ENCODE results near the gene TXNDC17.
"Not testable (repeated sequence)": the region's sequence is repeated elsewhere in the genome, so short reads cannot be mapped to it uniquely, and the experiment has no call there.

The TXNDC17 gene

DNA sequence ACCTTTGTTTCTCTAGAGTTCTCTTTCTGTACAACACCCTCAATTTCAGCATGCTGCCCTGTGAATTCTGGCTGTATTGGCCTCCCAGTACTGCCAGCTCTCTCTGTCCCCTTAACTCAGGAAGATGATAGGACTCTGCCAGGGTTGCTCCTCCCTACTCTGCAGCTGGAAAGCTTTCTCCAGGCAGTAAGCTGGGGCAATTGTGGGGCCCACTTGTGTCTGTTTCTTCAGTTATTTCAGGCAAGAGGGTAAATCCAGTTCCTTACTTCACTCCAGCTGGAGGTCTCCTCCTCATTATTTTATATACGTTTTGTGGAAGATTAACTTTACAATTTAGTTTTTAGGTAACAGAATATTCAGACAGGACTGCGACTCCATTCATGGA, 20.6 kb downstream of the TXNDC17 start:
- no peak for DNase-seq

DNA sequence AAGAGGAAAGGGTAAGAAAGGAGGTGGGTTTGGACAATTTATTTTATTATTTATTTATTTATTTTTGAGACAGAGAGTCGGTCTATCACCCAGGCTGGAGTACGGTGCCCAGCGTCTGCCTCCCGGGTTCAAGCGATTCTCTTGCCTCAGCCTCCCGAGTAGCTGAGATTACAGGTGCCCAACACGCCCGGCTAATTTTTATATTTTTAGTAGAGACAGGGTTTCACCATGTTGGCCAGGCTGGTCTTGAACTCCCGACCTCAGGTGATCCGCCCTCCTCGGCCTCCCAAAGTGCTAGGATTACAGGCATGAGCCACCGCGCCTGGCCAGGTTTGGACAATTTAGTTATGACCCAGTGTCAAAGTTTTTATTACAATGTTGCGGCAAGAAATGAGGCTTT, 22.3 kb downstream of the TXNDC17 start:
- DNase-seq, result not testable (repeated sequence)

DNA sequence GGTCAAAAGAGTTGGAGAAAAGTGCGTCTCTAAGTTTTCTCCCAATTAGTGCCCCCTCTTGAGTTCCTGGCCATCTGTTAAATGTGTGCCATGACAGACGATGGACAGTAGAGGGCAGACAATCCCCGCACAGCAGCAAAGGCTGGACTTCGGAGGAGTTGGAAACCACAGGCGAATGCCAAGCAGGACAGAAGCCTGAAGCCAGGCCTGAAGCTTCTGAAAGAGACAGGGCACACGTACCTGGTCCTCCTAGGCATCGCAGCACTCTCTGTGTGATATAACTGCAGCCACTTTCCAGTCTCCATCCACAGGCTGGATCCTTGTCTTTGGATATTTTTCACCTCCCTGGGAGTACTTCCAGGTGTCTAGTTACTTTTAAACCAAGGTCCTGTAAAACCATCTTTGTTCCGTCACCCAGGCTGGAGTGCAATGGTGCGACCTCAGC, 25.2 kb downstream of the TXNDC17 start:
- peak; percentile 26 to 73 (median 29) for DNase-seq

DNA sequence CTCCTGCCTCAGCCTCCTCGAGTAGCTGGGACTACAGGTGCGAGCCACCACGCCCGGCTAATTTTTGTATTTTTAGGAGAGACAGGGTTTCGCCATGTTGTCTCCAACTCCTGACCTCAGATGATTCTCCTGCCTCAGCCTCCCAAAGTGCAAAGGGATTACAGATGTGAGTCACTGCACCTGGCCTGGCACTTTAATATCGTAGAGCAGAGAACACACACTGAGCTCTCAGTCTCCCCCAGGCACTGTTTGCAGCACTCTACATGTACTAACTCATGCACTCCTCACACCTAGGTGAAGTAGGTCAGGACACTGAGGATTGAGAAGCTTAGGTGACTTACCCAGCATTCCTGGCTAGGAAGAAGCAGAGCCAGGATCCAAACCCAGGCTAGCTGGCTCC, 25.7 kb downstream of the TXNDC17 start:
- DNase-seq, result no peak

DNA sequence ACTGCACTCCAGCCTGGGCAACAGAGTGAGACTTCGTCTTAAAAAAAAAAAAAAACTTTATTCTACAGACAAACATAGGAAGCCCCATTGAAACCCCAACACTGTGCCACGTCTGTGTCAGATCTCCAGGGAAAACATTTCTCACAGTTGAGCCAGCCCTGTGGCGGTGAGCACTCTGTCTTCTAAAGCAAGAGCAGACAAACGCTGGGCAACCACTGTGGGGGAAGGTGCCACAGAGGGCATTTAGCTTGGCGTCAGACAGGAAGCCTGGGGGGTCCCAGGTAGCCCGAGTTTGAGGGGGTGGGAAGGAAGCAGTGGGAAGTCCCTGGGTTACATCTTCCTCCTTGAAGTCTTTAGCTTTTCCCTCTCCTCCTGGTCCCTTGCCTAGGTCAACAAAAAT, 26.7 kb downstream of the TXNDC17 start:
- DNase-seq, result no peak

DNA sequence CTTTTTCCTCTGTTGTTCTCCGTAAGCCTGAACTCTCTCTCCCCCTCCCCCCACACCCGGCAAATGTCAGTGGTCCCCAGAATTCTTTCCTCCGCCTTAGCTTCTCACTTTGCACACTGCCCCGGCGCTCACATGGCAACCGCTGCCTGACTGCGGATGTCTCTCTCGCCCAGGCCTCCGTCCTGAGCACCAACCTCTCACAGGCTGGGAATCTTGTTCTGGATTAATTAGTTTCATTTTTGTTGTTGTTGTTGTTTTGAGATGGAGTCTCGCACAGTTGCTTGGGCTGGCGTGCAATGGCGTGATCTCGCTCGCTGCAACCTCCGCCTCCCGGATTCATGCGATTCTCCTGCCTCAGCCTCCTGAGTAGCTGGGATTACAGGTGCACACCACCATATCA, 27.4 kb downstream of the TXNDC17 start:
- DNase-seq, result no peak

DNA sequence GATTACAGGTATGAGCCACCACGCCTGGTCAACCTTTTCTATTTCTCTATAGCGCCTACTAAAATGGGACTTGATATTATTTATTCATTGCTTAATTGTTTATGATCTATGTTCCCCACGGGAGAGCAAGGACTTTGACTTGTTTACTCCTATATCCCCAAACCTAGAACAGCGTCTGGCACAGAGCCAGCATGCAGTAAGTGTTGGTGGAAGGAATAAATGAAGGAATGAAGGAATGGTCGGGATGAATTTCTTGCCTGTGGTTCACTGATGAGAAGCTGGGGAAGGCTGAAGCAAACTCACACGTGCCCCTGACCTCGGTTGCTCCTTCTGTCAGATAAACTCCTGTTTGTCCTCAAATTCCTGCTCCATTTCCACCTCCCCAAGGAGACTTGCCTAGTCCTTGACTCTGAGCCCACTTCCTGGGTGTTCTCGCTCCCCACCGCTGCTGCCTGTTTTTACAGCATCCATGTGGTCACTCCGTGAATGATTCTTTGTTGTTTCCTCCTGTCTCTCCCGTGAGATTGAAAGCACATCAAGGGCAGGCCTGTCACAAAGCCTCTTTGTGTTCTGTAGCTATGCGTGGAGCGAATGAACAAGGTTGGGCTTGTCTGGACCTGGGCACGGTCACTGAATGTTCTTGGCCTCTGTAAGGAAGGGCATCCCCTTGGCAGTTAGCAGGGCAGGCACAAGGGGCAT, 28.0 kb downstream of the TXNDC17 start:
- DNase-seq, result no peak

DNA sequence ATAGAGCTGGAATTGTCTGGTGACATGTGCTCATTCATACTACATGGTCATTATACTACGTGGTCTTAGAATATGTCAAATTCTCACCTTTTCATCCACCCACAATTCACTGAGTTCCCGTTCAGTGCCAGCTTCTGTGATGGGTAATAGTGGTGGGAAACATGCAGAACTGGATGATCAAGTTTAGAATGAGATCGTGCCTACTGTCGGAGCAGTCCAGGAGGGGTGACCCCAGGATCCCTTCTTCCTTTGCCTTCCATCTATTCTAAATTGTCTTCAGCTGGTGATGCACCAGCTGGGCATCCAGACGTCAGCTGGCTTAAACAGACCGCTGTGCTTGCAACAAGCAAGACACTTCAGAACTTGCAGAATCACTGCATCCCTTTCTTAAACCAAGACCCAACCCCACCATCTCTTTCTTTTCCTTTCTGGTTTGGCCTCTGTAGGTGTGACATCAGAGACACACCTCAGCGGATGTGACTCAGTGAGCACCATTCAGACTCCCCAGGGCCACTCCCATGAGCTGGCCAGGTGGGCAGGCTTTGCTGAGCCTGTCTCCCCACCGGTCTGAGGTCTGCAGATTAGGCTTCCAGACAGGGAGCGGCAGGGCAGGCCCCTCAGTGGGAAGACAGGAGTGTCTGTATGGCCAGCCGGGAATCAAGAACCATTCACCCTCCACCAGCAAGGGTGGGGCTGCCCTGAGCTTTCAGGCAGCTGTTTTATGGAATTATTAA, 28.8 kb downstream of the TXNDC17 start:
- DNase-seq, result no peak

DNA sequence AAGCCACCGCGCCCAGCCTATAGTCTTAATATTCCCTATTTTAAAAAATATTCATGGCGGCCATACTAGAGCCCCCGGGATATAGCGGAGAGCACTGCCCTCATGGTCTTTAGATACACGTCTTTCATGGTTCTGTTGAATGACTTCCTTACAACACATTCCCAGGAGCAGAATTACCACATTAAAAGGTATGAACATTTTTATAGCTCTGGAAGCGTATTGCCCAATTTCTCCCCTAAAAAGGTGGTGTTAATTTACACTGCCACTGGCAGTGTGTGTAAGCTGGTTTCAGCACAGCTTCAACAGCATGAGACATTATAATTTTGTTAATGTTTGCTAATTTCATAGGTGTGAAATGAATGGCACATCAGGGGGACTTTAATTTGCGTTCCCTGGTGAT, 29.7 kb downstream of the TXNDC17 start:
- DNase-seq, result no peak

DNA sequence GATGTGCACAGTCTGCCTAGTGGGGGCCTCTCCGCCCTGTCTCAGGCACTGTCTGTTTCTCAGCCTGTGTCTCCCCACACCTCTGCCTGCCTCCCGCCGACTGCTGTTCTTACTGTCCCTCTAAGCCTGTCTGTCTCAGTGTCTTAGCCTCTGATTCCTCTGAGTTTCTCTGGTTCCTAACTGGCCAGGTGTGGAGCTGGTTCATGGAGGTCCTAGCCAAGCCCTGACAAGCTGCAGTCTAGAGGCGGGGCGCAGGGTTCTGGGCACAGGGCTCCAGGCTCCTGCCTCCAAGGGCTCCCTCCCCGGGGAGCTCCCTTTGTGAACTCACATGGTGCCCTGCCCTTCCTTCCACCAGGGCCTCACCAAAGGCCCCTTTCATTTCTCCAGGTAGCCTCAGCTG, 30.1 kb downstream of the TXNDC17 start:
- no peak for DNase-seq

DNA sequence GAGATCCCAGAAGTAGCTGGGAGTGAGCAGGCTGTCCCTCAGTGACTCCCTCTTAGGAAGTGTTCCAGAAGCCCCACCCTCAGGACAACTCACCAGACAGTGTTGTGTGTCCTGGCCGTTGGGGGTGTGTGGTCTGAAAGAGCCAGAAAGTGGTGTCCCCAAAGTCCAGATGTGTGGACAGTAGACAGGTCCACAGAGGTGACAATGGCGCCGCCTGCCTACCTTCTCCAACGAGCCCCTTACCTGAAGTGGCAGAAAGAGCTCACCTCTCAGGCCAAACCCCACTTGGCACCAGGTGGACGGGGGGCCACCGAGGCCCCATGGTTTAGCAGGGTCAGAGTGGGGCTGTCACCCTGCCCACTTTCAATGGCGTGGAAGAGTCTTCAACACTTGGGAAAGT, 30.6 kb downstream of the TXNDC17 start:
- no peak for DNase-seq

DNA sequence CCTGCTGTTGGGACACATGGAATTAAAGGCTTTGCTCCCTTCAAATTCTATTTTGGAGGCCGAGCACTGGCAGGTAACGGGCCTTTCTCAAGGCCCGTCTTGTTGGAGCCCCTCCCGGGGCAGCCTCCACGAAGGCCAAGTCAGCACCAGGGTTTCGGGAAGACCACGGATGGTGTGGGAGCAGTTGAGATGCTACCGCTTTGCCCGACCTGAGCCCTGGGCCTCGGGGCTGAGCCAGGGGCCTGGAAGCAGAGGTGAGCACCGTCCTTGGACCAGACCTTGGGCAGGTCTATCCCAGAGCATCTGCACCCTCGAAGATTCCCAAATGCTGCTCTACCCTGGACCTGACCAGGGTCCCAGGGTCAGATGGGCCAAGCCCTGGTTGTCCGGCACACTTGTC, 33.7 kb downstream of the TXNDC17 start:
- DNase-seq, result no peak

DNA sequence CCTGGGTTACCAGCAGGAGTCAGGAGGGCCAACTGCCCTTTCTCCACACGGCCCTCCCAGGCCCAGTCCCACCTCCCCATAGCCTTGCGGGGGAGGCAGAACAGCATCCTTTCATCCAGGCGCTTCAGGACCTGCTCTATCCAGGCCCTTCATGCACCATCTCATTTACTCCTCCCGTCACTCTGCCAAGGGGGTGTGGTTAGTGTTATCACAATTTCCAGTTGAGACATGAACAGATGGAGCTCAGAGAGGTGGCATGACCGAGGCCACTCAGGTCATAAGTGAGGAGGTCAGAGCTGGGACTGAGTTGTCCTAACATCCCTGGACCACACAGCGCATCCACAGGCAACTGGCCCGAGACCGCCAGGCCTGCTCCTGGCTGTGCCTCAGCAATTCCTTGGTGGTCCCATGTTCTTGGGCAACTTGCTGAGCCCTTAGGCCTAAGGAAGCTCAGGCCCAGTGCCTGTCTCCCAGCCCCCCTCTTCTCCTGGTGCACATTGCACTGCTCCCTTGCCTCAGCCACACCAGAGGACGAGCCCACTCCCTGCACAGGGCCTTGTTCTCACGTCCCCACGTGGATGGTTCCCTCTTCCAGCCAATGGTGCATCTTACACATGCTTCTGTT, 34.5 kb downstream of the TXNDC17 start:
- DNase-seq, result no peak

DNA sequence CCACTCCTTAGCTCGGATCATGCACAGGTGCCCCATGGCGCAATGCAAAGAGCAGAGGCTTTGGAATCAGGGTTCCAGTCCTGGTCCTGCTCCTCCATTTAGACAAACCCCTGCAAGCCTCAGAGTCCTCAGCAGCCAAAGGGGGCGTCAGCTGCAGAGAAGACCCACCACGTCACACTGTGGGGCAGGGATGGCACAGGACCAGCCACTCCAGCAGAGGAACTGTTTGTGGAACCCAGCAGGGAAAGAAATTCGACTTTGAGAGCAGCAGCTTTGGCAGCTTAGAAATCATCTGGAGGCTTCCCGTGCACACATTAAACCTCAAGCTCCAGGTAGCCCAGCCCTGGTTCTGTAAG, 35.9 kb downstream of the TXNDC17 start:
- no peak for DNase-seq

DNA sequence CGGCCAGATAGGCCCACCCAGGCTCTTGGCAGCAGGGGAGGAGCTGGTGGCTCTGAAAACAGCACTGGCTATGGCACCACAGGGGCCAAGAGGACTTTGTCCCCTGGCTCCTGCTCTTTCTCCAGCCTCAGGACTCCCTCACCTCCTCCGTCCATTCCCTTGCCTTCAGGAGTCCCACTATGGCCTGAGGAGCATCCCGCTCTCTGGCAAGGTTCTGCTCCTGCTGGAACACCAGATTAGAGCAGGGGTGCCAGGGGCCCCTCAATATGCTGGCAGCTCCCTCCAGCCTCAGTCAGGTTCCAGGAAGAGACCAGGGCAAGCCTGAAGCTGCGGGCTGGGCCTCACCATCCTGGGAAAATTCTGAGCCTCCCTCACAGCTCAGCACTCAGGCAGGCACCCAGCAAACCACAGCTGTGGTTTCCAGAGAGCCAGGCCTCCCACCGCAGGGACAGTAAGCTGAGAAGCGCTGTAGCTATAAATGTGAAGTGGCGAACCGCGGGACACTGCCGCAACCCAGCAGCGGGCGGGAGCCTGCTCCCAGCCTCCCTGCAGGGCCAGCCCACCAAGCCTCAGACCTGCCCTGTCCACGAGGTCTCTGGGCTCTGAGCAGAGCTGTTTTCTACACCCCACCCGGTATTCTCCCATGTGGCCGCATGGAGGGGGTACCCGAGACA, 36.4 kb downstream of the TXNDC17 start:
- DNase-seq, result peak in 1 of 3 experiments; percentile 2

DNA sequence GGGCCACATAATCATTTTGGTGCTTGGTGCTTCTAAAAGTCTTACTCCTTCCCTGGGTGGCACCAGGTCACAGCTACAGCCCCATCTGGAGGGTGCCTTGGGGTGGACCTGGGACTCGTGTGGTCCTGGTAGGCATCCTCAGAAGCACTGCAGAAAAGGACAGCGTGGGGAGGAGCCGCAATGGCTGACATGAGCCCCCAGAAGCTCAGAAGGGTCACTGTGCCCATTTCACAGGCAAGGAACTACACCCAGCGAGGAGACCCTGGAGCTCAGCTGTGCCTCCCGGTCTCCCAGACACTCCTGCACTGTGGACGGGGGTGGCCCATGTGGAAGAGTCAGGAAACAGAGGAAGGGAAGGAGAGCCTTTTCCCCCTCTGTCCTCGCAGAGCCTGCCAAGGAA, 37.1 kb downstream of the TXNDC17 start:
- no peak for DNase-seq

DNA sequence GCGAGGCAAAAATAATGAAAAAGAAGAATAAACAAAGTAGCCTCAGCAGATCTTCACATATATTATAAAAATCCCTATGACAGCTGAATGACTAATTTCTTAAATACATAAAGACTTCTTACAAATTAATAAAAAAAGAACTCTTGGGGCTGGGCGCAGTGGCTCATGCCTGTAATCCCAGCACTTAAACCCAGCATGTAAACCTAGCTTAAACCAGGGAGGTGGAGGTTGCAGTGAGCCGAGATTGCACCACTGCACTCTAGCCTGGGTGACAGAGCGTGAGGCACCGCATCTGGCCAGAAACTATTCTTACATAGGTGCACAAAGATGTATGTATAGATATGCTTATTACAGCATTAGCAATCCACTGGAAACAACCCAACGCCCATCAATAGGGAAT, 38.4 kb downstream of the TXNDC17 start:
- no peak for DNase-seq

DNA sequence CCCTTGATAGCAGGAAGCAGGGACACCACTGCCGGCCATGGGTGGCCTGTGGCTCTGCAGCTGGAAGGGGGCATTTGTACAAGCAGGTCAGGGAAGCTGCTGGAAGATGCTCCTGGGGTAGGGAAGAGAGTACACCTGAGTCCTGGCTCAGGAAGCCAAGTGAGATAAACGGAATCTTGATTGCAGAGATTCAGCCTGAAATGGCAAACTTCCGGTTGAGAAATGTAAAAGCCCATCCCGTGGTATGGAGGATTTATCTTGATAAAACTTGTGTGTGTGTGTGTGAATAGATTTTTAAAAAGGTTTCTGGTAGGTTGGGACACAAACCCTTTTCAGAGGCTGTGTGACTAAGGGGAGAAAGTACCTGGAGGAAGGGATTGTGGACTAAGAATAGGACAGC, 40.3 kb downstream of the TXNDC17 start:
- no peak for DNase-seq

DNA sequence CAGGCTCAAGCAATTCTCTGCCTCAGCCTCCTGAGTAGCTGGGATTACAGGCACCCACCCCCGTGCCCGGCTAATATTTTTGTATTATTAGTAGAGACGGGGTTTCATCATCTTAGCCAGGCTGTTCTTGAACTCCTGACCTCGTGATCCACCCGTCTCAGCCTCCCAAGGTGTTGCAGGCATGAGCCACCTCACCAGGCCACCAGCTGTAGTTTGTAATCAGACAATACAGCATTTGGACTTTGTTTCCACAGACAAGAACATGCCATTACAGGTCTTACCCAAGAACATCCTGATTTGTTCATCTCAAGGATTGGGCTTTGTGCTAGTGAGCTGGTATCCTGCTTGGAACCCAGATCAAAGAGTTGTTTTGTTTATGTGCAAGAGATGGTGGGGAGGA, 40.8 kb downstream of the TXNDC17 start:
- no peak for DNase-seq

DNA sequence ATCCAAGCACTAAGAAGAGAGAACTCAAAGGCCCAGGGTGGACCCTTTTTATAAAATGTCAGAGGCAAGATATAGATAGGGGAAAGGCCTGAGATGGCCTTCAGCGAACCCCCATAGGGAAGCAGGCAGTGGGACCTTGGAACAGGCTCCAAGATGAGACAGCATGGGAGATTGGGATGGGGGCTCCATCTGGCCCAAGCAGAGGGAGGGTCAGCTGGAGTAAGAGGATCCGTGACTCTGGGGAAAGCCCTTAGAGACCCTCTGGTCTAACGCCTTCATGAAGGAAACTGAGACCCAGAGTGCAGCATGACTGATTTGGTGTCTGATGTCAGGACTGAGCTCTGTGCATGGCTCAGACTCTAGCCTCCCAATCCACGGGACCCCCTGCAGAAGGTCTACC, 41.5 kb downstream of the TXNDC17 start:
- no peak for DNase-seq

DNA sequence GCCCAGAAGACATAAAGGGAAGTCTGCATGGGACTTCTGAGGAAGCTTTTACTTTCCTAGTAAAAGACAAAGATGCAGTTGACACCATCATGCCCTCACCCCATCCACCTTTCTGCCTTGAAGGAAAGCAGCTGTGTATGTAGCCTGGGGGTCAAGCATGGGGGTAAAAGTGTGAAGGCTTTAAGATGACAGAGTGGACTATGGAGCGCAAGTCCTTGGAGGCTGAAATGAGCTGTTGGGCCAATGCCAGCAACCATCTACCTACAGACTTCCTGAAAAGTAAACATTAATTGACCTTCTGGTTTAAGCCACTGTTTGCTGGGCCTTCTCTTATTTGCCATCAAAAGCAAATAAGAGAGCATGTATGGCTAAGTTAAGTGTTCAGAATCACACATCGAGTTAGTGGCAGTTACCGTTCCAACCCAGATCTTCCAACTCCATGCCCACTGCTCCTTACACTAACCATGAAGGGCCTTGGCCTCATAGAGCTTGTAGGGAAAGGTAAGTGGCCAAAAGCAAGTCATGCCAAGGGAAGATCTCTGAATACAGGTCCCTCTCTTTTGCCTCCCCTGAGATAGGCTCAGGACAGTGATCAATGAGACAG, 42.3 kb downstream of the TXNDC17 start:
- no peak for DNase-seq

DNA sequence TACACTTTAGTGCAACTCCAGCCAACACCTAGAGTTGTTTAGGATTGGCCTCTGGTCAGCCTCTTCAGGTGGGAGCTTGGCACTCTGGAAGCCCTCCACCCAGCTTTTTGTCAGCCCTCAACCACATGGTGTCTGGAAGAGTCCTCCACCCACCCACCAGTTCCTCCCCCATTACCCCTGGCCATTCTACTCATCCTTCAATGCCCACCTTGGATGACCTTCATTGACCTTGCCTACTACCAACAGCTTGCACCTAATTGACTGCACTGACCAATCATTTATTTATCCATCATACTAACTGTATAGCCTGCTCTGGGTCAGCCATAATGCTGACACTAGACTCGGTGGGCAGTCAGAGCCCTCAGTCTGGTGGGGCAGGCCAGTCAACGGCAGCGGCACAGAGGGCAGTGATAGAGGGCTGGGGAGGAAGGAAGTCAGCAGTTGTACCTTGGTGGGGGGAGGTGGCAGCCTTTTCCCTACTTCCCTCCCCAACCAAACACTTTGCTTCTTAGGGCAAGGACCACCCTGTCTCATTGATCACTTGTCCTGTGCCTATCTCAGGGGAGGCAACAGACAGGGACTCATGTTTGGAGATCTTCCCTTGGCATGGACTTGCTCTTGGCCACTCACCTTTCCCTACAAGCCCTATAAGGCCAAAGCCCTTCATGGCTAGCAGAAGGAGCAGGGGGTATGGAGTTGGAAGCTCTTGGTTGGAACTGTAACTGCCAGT, 43.0 kb downstream of the TXNDC17 start:
- DNase-seq, result no peak

DNA sequence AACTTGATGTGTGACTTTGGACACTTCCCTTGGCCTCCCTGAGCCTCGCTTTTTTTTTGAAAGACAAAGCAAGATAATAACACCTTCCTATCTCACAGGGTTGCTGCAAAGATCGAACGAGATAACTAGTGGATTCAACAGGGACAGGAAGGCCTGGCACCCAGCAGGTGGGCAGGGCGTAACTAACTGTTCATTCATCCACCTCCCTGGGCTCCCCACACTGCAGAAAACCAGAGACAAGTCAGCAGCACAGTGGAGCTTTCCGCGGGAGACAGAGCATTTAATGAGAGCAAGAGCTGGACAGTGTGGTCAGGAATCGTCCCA, 43.6 kb downstream of the TXNDC17 start:
- no peak for DNase-seq
